GM13977 (cell line): ENCODE data around the gene CEP295NL.
"Not testable (repeated sequence)": the region's sequence is repeated elsewhere in the genome, so short reads cannot be mapped to it uniquely, and the experiment has no call there.

ENCODE experiments used
- DNase-seq: peaks from one replicate; pipeline ENCODE4 v3.0.0; 2012; ENCODE audit warnings: low spot score
- in situ Hi-C: fragments of 300-500 bp; cut with MboI; formaldehyde crosslinking; loops from one replicate; pipeline ENCODE4 v1.12.0; 2022; ENCODE audit warnings: low sequenced_read_pairs, low pct_unique_long_range_greater_than_20kb, mixed read lengths, inconsistent platforms; ENCODE audit not compliant: unreplicated experiment
- TF ChIP-seq, protein P1 (sequence below): IDR thresholded peaks from 2 replicates; pipeline ENCODE4 v1.5.1; 2012; ENCODE audit warnings: mild to moderate bottlenecking, control low read depth; ENCODE audit not compliant: insufficient read depth; ENCODE audit errors: extremely low read depth, missing control alignments

CEP295NL gene

DNA sequence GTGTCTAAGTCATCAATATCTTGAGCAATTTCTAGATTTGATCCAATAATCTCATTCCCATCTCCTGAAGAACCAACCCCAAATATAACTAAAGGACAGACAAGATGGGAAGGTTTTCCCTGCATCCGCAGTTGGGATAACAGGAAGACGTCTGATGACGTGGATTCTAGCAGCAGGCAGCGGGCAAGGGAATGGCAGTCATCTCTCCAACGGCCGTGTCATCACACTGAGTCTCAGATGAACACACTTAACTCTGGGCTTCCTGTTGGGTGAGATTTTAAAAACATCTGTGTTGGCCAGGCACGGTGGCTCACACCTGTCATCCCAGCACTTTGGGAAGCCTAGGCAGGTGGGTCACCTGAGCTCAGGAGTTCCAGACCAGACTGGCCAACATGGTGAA, 43.1 kb upstream of the CEP295NL start:
- DNase-seq: no peak
- in situ Hi-C loops: no loop called here
- TF ChIP-seq, protein P1, sequence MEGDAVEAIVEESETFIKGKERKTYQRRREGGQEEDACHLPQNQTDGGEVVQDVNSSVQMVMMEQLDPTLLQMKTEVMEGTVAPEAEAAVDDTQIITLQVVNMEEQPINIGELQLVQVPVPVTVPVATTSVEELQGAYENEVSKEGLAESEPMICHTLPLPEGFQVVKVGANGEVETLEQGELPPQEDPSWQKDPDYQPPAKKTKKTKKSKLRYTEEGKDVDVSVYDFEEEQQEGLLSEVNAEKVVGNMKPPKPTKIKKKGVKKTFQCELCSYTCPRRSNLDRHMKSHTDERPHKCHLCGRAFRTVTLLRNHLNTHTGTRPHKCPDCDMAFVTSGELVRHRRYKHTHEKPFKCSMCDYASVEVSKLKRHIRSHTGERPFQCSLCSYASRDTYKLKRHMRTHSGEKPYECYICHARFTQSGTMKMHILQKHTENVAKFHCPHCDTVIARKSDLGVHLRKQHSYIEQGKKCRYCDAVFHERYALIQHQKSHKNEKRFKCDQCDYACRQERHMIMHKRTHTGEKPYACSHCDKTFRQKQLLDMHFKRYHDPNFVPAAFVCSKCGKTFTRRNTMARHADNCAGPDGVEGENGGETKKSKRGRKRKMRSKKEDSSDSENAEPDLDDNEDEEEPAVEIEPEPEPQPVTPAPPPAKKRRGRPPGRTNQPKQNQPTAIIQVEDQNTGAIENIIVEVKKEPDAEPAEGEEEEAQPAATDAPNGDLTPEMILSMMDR: no peak

DNA sequence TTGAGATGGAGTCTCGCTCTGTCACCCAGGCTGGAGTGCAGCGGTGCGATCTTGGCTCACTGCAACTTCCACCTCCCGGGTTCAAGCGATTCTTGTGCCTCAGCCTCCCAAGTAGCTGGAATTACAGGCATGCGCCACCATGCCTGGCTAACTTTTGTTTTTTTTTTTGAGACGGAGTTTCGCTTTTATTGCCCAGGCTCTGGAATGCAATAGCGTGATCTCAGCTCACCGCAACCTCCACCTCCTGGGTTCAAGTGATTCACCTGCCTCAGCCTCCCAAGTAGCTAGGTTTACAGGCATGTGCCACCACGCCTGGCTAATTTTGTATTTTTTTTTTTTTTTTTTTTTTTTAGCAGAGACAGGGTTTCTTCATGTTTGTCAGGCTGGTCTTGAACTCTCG, 42.5 kb upstream of the CEP295NL start:
- DNase-seq, in situ Hi-C loops: not testable (repeated sequence)

DNA sequence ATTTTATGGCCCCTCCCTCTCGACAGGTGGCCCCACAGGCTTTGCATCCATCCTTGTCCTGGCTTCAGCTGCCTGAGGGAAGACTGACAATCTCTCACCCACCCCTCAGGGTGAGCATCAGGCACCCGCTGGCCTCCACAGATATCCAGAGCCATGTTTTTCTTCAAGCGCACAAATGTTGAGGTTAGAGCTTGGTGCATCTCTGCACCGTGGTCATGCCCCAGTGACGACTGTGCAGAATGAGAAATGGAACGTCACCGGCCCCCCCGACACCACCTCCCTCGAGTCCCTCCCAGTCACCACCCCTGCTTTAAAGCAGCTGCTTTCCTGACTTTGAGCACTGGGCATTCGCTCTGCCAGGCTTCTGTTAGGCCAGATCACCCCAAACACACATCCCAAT, 42.0 kb upstream of the CEP295NL start:
- DNase-seq: no peak
- in situ Hi-C loops: no loop called here

DNA sequence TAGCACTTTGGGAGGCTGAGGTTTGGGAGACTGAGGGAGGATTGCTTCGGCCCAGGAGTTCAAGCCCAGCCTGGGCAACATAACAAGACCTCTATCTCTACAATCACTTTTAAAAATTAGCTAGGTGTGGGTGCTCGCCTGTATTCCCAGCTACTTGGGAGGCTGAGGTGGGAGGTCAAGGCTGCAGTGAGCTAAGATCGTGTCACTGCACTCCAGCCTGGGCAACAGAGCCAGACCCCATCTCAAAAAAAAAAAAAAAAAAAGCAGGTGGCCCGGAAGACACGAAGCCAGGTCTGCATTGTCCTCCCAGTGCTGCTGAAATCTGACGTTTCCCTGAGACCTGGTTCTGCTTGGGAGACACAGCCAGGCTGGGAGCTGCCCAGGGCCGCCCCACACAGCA, 41.0 kb upstream of the CEP295NL start:
- DNase-seq: no peak
- in situ Hi-C loops: no loop called here
- TF ChIP-seq, protein P1: no peak

More for the DNA sequence above, 42.0 kb upstream of the CEP295NL start:
- TF ChIP-seq, protein P1: no peak

DNA sequence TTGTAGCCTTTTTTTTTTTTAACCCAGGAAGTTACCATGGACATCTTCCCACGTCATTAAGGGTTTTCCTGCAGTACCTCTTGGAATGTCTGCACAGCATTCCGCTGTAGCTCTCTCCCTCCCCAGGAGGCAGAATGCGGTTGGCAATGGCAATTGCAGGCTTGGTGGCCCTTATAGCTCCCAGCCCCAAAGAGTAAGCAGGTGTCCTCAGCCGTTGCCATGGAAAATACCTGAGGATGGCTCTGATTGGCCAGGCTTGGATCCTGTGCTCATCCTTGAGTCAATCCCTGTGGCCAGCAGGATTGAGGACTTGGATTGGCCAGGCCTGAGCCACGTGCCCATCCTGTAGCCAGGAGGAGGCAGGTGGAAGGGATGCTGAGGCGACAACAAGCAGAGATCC, 37.7 kb upstream of the CEP295NL start:
- TF ChIP-seq, protein P1: no peak
- in situ Hi-C loops: no loop called here
- DNase-seq: no peak

DNA sequence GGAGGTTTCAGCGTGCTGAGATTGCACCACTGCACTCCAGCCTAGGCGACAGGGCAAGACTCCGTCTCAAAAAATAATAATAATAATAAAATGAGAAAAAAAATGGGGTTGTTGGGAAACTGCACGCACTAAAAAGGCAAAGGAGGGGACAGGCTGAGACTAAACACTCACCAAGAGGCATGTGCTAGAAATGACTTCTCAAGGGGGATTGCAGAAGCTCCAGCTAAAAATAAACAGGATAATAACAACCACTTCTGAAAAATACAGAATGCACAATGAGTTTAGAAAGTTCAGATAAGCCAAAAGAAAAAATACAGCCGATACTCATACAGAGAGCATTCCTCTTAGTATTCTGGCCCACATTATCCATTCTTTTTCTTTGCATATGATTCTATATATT, 37.3 kb upstream of the CEP295NL start:
- in situ Hi-C loops: no loop called here
- TF ChIP-seq, protein P1: no peak
- DNase-seq: no peak

DNA sequence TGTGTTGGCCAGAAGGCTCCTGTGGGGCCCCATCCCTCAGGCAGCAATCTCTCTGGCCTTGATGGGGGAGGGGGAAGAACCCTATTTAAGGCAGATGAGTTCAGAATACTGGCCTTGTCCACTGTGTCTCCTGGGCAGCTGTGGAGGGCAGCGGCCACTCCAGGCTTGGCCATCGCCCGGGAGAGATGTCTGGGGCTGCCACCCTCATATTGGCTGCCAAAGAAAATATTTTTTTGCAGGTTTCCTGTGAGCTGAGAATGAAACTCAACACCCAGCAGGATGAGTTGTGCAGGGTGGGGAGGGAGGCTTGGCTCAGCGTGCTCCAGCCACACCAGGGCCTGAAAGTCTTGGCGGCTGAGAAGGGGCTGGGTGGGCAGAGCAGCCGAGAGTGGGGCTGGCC, 36.6 kb upstream of the CEP295NL start:
- in situ Hi-C loops: no loop called here
- TF ChIP-seq, protein P1: no peak
- no peak for DNase-seq
